Amniotic epithelial cell (primary cell): Measurements from ENCODE around the gene CHST6.
"Not testable (repeated sequence)": the region's sequence is repeated elsewhere in the genome, so short reads cannot be mapped to it uniquely, and the experiment has no call there.

Experiments
- DNase-seq: peaks from one replicate; pipeline ENCODE4 v3.0.0-alpha.2; 2010; ENCODE audit warnings: low read depth

CHST6 gene

GRCh38 chr16:75502916-75503605 lies 7.8 kb upstream of the CHST6 start:
- DNase-seq: no peak

GRCh38 chr16:75501820-75502219 lies 6.6 kb upstream of the CHST6 start:
- DNase-seq: peak; percentile 40

- no peak for DNase-seq
Observed at GRCh38 chr16:75501359-75501758, 6.1 kb upstream of the CHST6 start.

DNA sequence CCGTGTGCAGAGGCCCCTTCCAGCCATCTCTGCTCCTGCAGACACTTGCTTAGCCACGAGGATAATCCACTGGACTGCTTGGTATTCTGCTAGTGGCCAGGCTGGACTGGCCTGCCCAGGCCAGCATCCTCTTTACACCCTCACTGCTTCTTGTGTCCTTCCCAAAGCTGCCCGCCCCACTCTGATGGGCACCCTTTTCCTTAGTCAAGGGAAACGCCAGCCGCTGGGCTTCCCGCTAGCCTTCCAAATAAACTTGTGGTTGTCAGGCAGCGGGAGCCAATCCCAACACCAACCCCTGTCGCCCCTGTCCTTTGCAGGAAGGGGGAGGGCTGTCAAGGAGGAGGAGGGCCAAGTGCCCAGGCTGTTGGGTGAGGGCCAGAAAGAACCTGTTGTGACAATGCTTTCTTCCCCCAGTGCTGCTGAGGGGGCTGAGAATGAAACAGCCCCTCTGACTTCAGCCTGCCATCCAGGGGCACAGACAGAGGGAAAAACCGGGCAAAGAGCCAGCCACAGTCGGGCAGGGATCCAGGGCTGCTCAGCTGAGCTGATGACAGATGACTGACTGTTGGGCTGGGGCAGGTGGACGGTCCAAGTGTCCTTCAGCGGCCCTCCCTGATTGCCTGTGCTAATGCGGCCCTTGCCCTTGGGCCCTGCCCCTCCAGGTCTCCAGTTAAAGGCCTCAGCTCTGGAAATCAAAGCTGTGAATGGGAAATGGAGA lies 3.5 kb upstream of the CHST6 start:
- not testable (repeated sequence) for DNase-seq

- no peak for DNase-seq
Observed at GRCh38 chr16:75497558-75497957, 2.3 kb upstream of the CHST6 start.

DNA sequence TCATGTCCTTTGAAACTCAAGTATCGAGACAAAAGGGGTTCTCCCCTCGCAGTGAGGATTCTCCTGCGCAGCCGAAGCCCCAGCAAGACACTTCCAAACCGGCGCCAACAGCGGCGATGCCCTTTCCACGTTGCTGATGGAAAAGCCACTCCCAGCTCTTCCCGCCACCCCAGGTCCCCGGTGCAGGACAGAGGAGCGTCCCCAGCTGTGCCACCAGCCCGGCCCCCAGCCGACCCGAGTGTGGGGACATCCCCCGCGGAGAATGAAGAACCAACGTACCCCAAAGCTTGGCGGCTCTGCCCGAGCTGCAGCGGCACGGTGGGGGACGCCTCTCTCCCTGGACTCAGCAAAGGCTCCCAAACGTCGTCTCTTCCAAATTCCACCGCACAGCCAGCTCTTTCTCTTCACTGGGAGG lies 573 bp downstream of the CHST6 start:
- DNase-seq: no peak

- DNase-seq: no peak
Observed at GRCh38 chr16:75494184-75494583, 1.1 kb downstream of the CHST6 start.

GRCh38 chr16:75491876-75492275 lies 3.4 kb downstream of the CHST6 start:
- DNase-seq: no peak

GRCh38 chr16:75488322-75488721 lies 6.9 kb downstream of the CHST6 start:
- no peak for DNase-seq

DNA sequence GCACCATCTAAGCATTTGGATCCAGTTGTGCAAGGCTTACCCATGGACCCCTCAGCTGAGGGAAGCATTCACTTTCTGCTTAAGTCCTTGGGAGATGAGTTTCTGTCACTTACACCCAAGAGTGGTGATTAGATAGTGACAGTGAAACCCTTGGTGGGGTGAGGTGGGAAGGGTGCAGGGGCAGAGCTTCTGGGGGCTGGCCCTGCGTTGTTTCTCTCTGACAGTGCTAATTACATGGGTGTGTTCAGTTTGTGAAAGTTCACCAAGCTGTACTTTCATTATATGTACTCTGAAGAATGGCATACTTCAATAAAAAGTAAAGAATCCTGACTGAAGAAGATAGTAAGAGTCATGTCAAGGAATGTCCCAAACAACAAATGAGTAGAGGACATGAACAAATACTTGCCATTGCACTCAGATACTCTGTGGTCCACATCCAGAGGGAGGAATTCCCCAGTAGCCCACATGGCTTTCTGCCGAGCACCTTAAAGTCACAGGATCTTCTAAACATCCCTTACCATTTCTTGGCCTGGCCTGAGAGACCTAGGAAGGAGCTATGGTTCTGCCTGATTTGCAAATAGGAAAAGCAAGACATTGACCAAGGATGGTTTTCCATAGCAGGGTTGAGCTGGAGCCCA lies 8.4 kb downstream of the CHST6 start:
- DNase-seq: no peak

DNA sequence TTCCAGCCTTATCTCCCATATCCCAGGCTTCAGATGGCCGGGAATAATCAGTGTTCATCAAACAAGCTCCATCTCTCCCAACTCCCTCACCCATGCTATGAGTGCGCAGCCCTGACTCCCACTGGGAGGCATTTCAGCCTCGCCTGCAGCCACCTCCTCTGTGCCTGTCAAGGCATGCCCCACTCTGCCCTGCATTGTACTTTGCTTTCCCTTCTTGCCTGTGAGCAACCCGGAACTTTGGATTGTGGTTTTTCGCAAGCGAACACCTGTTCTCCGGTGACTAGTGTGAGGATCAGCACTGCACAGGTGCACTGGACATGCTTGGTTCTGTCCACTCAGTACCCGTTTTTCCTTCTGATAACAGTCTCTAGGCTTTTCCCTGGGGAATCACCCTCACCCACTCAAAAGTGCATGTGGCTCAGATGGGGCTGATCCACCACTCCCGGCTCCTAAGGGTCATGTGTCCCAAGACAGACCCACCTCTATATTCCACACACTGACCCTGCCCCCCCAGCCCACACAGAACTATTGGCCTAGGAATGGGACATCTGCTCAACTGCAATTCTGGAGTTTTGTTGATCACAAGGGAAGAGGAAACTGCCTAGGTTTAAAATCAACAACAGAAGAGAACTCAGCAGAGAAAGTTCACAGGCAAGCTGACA lies 9.1 kb downstream of the CHST6 start:
- no peak for DNase-seq

DNA sequence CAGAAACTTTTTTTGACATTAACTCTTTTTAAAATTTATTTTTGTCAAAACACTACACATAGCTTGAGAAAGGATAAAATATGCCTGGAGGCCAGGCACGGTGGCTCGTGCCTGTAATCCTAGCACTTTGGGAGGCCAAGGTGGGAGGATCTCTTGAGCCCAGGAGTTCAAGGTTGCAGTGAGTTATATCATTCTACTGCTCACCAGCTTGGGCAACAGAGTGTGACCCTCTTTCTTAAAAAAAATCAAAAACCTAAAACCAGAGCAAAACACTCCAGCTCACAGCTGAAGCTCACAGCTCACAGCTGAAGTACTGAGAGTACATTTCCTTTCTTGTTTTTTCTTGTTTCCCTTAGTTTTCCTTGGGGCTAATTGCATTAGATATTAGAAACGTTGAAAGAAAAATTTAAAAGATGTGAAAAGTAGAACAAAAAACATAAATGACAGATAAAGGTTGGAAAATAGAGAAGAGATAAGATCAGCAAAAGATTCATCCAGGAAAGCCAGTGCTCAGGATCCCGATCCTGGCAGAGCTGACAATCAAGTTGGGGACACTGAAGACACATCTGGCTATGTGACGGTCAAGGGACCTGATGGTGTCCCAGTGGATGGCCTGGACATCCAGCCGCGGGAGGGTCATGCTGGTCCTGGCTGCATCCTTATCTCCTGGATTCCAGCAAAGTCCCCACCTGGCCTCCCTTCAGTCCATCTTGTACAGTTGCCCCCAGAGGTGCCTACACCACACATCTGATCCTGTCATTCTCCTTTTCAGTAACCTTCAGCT lies 9.8 kb downstream of the CHST6 start:
- DNase-seq: no peak

- peak; percentile 15 for DNase-seq
Observed at GRCh38 chr16:75483222-75483621, 12.0 kb downstream of the CHST6 start.

- DNase-seq: no peak
Observed at GRCh38 chr16:75482434-75483205, 12.6 kb downstream of the CHST6 start.

- DNase-seq: no peak
Observed at GRCh38 chr16:75481475-75481874, 13.8 kb downstream of the CHST6 start.

DNA sequence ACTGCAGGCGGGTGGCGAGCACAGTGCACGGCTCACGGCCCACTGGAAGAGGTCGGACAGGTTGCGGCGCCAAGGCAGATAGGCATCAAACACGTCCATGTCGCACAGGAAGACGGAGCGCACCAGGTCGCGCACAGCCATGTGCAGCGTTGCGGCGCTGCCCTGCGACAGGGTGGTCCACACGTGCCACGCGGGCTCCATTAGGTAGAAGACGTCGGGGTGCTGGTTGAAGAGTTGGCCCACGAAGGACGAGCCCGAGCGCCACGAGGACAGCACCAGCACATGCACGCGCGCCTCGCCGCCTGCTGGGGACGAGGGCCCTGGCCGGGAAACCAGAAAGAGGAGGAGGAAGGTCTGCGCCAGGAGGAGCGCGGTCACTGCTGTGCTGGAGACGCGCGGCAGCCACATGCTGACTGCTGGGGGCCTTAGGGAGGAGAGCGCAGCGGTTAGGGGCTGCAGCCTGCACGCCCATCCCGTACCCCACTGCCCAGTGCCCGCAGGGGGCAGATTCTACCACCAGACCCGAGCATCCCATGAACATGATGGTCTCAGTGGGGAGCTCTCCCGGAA lies 15.7 kb downstream of the CHST6 start:
- no peak for DNase-seq

DNA sequence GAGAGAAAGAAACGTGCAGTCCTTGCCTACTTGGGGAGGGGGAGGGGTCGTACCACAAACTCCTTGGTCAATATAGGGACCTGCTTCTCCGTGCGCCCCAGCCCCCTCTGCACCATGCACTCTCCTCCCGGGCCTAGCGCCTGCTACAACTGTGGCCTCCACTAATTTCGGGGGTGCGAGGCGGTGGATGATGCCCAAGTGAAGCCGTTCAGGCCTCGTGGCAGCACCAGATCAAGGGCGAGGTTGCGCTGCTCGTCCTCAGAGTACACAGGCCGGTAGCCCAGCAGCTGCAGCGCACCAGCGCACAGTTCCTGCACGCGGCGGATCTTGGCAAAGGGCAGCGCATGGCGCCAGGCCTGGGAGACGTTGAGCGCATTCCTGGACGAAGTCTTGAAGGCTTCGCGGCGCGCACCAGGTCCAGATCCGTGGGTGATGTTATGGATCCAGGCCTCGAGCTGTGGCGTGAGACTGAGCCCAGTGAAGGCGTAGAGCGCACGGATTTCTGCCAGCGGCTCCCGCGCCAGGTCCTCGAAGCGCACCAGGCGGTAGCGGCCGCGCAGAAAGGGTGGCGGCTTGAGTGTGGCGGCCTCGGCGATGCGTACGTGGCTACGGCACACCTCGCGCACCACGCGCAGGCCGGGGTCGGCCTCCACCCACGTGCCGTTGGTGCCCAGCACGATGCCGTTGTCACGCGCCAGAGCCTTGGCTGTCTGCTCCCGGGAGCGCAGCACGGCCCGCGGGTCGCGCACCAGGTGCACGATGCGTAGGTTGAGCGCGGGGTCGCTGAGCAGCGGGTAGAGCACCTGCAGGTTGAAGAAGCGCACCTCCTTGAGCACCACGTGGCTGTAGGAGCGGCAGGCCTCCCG lies 16.5 kb downstream of the CHST6 start:
- DNase-seq: no peak

DNA sequence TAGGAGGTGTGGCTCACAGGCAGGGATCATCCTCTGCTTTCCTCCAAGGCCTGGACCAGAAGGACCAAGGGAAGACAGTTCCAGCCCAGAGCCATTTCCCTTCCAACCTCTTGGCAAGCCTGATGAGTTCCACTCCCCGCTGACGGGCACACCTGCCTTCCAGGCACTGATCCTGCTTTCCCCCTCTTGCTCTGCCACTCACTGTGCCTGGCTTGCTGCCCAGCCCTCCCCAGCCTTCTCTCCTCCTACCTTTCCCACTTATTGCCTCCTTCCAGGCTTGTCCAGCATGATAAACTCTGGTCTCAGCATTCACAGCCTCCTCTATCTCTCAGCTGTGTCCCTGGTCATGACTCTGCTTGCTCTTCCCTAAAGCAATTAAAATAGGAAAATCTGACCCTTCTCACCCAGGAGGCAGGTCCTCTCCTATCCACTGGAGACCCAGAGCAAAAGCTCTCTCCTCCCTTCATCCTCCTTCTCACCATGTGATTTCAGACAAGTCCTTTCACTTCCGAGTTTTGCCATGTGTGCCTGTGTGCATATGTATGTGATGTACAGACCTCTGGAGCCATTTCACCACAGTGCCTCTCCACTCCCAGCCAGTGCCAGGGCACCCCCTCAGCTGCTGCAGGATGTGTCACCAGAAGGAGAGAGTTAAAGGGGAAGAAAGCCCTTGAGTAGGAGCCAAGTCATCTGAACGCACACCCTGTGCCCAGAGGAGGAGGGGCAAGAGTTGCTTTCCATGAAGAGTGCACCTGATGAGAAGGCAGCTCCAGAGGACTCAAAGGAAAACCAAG lies 17.4 kb downstream of the CHST6 start:
- no peak for DNase-seq

DNA sequence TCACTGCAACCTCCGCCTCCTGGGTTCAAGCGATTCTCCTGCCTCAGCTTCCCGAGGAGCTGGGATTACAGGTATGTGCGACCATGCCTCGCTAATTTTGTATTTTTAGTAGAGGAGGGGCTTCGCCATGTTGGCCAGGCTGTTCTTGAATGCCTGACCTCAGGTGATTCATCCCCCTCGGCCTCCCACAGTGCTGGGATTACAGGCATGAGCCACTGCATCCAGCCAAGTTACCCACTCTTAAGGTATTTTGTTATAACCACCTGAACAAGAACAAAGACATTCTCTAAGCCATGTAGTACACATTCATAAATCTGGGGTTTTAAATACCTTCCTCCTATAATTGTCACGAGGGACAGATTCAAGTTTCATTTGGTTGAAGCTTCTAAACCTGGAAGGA lies 18.4 kb downstream of the CHST6 start:
- DNase-seq: no peak
